ENCODE measurements around the gene MCHR2.

MCHR2 gene

DNA sequence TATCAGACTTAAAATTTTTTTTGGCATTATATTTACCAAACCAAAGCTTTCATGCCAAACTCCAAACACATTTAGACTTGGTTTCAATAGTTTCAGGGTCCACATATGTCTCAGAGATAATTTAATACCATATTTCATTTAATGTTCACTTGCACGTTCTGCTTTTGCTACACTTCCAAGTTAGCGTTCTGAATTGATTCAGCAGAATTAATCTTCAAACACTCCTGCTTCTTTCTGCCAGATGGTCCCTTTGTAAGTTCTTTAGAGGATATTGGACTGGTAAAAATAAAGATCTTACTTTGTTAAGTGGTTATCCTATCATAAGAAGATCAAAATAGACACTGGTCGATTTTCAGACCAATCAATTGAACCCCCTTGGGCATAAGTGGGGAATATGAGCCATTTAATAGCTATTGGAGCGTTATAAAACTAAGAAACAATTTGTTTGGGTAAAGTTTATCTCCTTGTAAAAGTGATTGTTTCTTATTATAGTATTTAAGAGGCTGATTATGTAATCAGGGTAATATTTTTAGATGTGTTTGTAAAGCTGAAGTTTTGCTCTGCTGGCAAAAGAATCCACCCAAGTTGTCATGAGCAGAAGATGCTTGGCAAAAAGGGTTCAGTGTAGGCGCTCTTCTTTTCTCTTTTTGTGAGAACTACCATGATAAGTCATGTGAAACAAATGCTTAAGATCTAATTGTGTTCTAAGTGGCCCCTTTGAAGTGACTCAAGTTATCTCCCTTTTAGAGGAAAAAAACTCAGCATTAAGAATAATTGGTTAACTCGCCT lies 92.2 kb downstream of the MCHR2 start:
- DNase-seq: no peak

DNA sequence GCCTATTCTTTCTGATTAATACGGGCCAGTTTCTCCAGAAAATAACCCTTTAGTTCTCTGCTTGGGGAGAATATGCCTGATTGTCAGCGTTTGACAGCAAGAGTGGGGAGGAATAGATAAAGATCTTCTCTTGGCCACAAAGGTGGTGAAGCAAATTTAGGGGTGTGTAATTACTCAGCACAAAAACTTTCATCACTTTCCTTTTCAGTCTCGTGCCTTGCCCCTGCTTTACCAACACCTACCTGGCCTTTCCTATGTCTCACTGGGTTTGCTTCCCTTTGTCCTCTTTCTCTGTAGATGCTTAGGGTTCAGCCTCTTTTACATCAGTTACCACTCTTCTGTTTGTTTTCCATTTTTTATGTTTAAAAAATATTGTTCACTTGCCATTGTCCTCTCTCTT lies 99.2 kb downstream of the MCHR2 start:
- DNase-seq: no peak

DNA sequence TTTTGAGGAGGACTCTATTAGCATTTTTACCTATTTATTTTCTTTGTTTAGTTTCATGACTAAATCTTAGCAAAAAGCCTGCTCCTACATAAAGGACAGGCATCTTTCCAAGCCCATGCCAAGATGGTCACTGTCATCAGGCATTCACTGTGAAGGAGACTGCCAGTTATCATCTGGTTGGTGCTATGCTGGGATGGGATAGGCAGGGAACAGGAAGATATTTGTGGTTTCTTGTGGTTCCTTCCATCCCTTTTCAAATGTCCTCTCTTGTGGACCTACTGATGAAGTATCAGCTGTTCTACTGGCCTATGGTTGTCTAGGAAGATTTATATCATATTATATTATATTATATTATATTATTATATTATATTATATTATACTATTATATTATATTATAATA lies 107.0 kb downstream of the MCHR2 start:
- DNase-seq: no peak

DNA sequence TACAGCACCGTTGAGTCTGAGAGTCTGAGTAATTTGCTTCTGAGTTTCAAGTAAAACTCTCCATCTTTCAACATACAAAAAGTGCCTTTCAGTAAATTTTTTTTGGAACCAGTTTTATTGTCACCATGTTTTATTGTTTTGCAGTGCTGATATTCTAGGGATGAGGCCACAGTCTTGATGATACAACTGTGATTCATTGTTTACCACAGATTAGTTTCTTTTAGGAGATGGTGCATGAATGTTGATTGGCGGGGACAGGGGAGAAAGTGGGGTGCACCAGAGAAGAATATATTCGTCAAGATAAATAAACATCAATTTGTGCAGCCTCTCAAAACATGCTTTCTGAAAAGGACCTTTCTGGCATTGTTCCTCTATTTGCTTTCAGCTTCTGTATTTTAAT lies 109.0 kb downstream of the MCHR2 start:
- DNase-seq: no peak

DNA sequence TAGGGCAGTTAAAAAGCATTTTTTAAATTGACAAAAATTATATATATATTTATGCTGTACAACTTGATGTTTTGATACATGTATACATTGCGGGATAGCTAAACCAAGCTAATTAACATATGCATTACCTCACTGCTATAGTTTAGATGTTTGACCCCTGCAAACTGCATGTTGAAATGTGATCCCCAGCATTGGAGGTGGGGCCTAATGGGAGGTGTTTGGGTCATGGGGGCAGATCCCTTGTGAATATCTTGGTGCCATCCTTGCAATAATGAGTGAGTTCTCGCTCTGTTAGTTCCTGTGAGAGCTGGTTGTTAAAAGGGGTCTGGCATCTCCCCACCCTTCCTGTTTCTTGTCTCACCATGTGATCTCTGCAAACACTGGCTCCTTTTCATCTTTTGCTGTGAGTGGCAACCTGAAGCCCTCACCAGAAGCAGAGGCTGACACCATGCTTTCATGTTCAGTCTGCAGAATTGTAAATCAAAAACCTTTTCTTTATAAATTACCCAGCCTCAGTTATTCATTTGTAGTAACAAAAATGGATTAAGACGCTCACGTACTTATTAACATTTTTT lies 111.8 kb downstream of the MCHR2 start:
- no peak for DNase-seq

DNA sequence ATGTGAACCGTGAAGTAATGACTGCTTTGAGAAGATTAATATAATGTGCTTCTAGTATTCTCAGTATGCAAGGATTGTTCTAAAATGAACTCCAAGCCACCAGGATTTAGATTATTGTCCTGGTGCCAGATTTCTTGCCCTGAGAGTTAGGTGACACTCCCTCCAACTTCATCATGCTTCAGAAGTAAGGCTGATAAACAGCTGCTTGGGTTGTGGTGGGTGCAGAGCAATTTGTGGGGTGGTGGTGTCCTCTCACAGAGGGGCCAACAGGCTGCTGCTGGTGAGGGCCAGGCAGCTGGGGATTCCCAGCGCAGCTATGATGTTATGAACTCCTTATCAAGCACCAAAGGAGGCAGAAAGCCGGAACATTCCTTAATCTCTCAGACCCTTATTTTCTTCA lies 114.6 kb downstream of the MCHR2 start:
- no peak for DNase-seq

DNA sequence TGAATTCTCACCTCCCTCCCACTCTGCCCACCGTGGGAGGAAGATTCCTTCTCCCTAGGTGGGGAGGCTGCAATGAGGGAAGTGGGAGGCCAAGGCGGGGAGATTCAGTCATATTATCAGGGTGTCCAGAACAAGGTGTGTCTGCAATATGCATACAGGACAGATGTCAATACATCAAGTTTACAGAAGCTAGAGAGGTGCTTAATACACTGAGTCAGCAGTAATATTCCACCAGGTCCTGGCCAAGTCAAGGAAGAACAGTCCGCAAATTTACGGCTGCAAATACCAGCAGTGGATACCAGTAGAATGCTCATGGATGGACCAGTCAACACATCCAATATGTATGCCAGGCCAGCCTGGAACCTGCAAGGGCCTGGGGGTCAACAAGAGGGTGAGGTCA lies 119.0 kb downstream of the MCHR2 start:
- no peak for DNase-seq

DNA sequence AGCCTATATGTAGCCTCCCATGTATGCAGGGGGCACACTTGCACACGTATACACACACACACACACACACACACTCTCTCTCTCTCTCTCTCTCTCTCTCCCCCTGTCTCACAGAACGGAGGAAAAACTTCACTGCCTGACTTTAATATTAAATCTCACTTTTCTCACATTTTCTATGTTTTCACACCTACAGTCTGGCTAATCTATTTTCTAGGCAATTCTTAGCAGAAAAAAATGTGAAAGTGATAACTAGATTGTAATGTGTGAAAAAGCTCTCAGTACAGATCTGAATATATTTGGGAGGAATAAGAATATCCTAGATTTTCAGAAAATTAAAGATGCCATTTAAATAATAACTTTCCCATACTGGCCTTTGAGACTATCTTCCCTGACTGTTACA lies 120.9 kb downstream of the MCHR2 start:
- DNase-seq: no peak

DNA sequence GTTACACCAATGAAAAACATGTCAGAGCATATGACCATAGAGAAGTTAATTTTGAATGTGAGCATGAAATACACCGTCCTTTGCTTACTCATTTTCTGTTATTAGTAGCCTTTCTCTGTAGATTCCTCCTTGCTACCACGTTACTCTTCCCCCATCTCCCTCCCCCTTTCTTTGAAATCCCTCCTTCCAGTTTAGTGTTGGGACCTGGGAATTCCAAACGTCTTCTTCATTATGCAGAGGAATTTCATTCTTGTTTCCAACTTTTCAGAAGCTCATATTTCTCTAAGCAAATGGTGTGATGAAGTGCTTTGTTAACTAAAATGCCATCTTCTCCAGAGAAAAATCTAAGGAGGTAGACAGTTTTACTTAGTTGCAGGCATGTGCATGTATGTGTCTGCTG lies 122.4 kb downstream of the MCHR2 start:
- no peak for DNase-seq

All from activated CD4-positive, alpha-beta T cell treated with anti-CD3 and anti-CD28 coated beads, Interleukin-2, amount 50 U/mL, for 48 hours (primary cell).